C4-2B (cell line): ENCODE measurements around the gene BTBD9.

ENCODE experiments used
- H3K27ac ChIP-seq: fragments of 450-650 bp; 2 replicates; pipeline ENCODE4 v1.5.1; 2017
- ZFX ChIP-seq: fragments of 450-650 bp; IDR thresholded peaks from 2 replicates; pipeline ENCODE4 v1.6.1; 2017
- TF ChIP-seq, protein P1 (sequence below): fragments of 450-650 bp; conservative IDR thresholded peaks from 2 replicates; pipeline ENCODE4 v1.5.1; 2017; ENCODE audit warnings: mild to moderate bottlenecking

The BTBD9 gene

DNA sequence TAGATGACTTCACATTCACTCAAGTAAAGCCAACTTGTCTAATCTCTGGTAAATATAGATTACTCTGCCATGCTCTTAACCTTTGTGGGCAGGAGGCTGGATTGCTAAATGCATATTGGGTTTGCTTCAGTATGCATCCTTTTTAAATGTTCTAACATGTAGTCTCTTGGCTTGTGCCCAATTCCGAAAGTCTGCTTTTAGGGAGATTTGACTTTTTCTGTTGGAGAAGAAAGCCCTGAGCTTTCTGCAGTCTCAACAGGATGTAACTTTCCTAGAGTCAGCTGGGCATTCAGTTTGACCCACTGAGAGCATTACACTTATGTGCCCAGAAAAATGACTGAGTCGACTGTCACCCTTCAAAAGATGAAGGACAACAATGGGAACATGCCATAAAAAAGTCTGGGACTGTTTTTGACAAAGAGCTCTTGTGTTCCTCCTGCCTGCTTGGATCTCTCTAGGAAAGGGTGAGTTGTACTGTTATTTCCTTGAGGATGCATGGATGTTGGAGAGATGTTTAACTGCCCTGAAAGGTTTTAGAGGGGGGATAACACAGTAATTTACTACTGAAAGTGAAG lies 520.9 kb downstream of the BTBD9 start:
- no peak overlapping the region for H3K27ac ChIP-seq
- TF ChIP-seq ZFX, result no peak
- TF ChIP-seq, protein P1, sequence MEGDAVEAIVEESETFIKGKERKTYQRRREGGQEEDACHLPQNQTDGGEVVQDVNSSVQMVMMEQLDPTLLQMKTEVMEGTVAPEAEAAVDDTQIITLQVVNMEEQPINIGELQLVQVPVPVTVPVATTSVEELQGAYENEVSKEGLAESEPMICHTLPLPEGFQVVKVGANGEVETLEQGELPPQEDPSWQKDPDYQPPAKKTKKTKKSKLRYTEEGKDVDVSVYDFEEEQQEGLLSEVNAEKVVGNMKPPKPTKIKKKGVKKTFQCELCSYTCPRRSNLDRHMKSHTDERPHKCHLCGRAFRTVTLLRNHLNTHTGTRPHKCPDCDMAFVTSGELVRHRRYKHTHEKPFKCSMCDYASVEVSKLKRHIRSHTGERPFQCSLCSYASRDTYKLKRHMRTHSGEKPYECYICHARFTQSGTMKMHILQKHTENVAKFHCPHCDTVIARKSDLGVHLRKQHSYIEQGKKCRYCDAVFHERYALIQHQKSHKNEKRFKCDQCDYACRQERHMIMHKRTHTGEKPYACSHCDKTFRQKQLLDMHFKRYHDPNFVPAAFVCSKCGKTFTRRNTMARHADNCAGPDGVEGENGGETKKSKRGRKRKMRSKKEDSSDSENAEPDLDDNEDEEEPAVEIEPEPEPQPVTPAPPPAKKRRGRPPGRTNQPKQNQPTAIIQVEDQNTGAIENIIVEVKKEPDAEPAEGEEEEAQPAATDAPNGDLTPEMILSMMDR, result no peak
